Liver (tissue), 9 donors: Measurements from ENCODE around the gene DNAH2. TPM values are rescaled to one million over a fixed set of nuclear protein-coding genes. Genes with fewer than 3 reads are reported as not detected.

ENCODE experiments used
- DNase-seq: peaks from one replicate; pipeline ENCODE4 v3.0.0-alpha.2; 2017; ENCODE audit warnings: low spot score
- H3K27ac ChIP-seq, 2 donors: one replicate each; pipeline ENCODE4 v1.7.0; 2013; ENCODE audit warnings: inconsistent platforms in 2 of 2, low read length in 2 of 2, control low read depth in 1 of 2, low read depth in 1 of 2, mild to moderate bottlenecking in 1 of 2
- H3K27me3 ChIP-seq, 4 donors: one replicate each; pipeline versions ENCODE4 v1.6.1 to v1.7.0; 2013; ENCODE audit warnings: low read length in 3 of 4, inconsistent platforms in 1 of 4, mild to moderate bottlenecking in 1 of 4, moderate library complexity in 1 of 4; ENCODE audit not compliant: control insufficient read depth in 4 of 4, insufficient read depth in 4 of 4
- H3K36me3 ChIP-seq, 4 donors: one replicate each; pipeline versions ENCODE4 v1.6.1 to v1.7.0; 2013; ENCODE audit warnings: low read length in 3 of 4, mild to moderate bottlenecking in 3 of 4, low read depth in 1 of 4, moderate library complexity in 1 of 4; ENCODE audit not compliant: control insufficient read depth in 4 of 4, insufficient read depth in 3 of 4
- H3K4me1 ChIP-seq, 4 donors: one replicate each; pipeline versions ENCODE4 v1.6.1 to v1.7.0; 2013; ENCODE audit warnings: low read length in 3 of 4, mild to moderate bottlenecking in 3 of 4, moderate library complexity in 1 of 4; ENCODE audit not compliant: control insufficient read depth in 4 of 4, insufficient read depth in 4 of 4
- H3K4me3 ChIP-seq, 3 donors: one replicate each; pipeline versions ENCODE4 v1.6.1 to v1.7.0; 2013; ENCODE audit warnings: low read length in 3 of 3, control low read depth in 1 of 3, low read depth in 1 of 3, mild to moderate bottlenecking in 1 of 3
- H3K9ac ChIP-seq, 2 donors: one replicate each; pipeline ENCODE4 v1.7.0; 2013; ENCODE audit warnings: low read length in 2 of 2, mild to moderate bottlenecking in 2 of 2, moderate library complexity in 2 of 2, control low read depth in 1 of 2, low read depth in 1 of 2
- H3K9me3 ChIP-seq, 4 donors: one replicate each; pipeline versions ENCODE4 v1.6.1 to v1.7.0; 2013; ENCODE audit warnings: low read length in 3 of 4; ENCODE audit not compliant: control insufficient read depth in 4 of 4
- ATF3 ChIP-seq: IDR thresholded peaks from 2 replicates; pipeline ENCODE4 v1.6.1; 2016; ENCODE audit warnings: antibody characterized with exemption
- EGR1 ChIP-seq, 2 donors: IDR thresholded peaks; 2 replicates each; pipeline ENCODE4 v1.6.1; 2016 to 2018; ENCODE audit warnings: antibody characterized with exemption in 2 of 2, low read depth in 2 of 2
- FOXA1 ChIP-seq: IDR thresholded peaks from 2 replicates; pipeline ENCODE4 v1.6.1; 2016; ENCODE audit warnings: antibody characterized with exemption
- FOXA2 ChIP-seq: IDR thresholded peaks from 2 replicates; pipeline ENCODE4 v1.6.1; 2016; ENCODE audit warnings: antibody characterized with exemption
- GABPA ChIP-seq, 2 donors: IDR thresholded peaks in 1 of 2; conservative IDR thresholded peaks in 1 of 2; 2 replicates each; pipeline ENCODE4 v1.6.1; 2016; ENCODE audit warnings: antibody characterized with exemption in 2 of 2, mild to moderate bottlenecking in 1 of 2, moderate library complexity in 1 of 2
- HNF4A ChIP-seq, 2 donors: conservative IDR thresholded peaks; 2 replicates each; pipeline ENCODE4 v1.6.1; 2016; ENCODE audit warnings: antibody characterized with exemption in 2 of 2, mild to moderate bottlenecking in 2 of 2
- HNF4G ChIP-seq: IDR thresholded peaks from 2 replicates; pipeline ENCODE4 v1.6.1; 2016; ENCODE audit warnings: antibody characterized with exemption
- JUND ChIP-seq, 2 donors: IDR thresholded peaks; 2 replicates each; pipeline ENCODE4 v1.6.1; 2016; ENCODE audit warnings: antibody characterized with exemption in 2 of 2
- NR2F2 ChIP-seq: IDR thresholded peaks from 2 replicates; pipeline ENCODE4 v1.6.1; 2016; ENCODE audit warnings: antibody characterized with exemption
- RAD21 ChIP-seq, 2 donors: IDR thresholded peaks; 2 replicates each; pipeline ENCODE4 v1.6.1; 2016; ENCODE audit warnings: antibody characterized with exemption in 2 of 2, mild to moderate bottlenecking in 2 of 2
- RXRA ChIP-seq, 2 donors: IDR thresholded peaks; 2 replicates each; pipeline ENCODE4 v1.6.1; 2017 to 2018; ENCODE audit warnings: antibody characterized with exemption in 2 of 2, mild to moderate bottlenecking in 1 of 2
- SP1 ChIP-seq: IDR thresholded peaks from 2 replicates; pipeline ENCODE4 v1.6.1; 2018; ENCODE audit warnings: antibody characterized with exemption, mild to moderate bottlenecking
- TAF1 ChIP-seq: conservative IDR thresholded peaks from 2 replicates; pipeline ENCODE4 v1.6.1; 2016; ENCODE audit warnings: antibody characterized with exemption, mild to moderate bottlenecking
- YY1 ChIP-seq: IDR thresholded peaks from 2 replicates; pipeline ENCODE4 v1.6.1; 2016; ENCODE audit warnings: antibody characterized with exemption, mild to moderate bottlenecking
- ZBTB33 ChIP-seq: IDR thresholded peaks from 2 replicates; pipeline ENCODE4 v1.6.1; 2016; ENCODE audit warnings: antibody characterized with exemption
- WGBS: extraction: QIAGEN DNeasy Blood & Tissue Kit; methylation state at CpG from one replicate; pipeline ENCODE4 v1.1.7; 2013; 5-methylcytosine and 5-hydroxymethylcytosine counted together
- polyA plus RNA-seq, 2 donors: library from polyadenylated mRNA; stranded (reverse) in 1 of 2; unstranded in 1 of 2; fragments of 200-250 nt in 1 of 2; fragments of >200 nt in 1 of 2; fragmentation: Nextera tagmentation in 1 of 2; extraction: Ambion mirVana in 1 of 2; gene quantifications; one replicate each; pipeline versions ENCODE4 v1.2.1 to v1.2.3, GENCODE V29; 2013 to 2015
- total RNA-seq, 2 donors: library from RNA; depleted of rRNA; stranded (reverse); fragments of >200 nt; gene quantifications; one replicate each; pipeline ENCODE4 v1.2.3, GENCODE V29; 2014
- TF ChIP-seq, protein P1 (sequence below): IDR thresholded peaks from 2 replicates; pipeline ENCODE4 v1.6.1; 2016; ENCODE audit warnings: antibody characterized with exemption, mild to moderate bottlenecking
- TF ChIP-seq, protein P2 (sequence below): fragments of 150-350 bp; IDR thresholded peaks from 2 replicates; pipeline ENCODE4 v1.5.1; 2017; ENCODE audit warnings: improper control_type of control experiment, low read depth, low read length; ENCODE audit not compliant: missing input control
- TF ChIP-seq, protein P3 (sequence below): IDR thresholded peaks from 2 replicates; pipeline ENCODE4 v1.6.1; 2016; ENCODE audit warnings: antibody characterized with exemption
- donor health status: healthy.
- donor health status: healthy.
- donor health status: healthy.
- donor health status: healthy.
- donor health status: healthy.

DNAH2 gene
- total and polyA plus RNA-seq, 4 donors, result under 0.01 to 0.25 (median 0.05) TPM

DNA sequence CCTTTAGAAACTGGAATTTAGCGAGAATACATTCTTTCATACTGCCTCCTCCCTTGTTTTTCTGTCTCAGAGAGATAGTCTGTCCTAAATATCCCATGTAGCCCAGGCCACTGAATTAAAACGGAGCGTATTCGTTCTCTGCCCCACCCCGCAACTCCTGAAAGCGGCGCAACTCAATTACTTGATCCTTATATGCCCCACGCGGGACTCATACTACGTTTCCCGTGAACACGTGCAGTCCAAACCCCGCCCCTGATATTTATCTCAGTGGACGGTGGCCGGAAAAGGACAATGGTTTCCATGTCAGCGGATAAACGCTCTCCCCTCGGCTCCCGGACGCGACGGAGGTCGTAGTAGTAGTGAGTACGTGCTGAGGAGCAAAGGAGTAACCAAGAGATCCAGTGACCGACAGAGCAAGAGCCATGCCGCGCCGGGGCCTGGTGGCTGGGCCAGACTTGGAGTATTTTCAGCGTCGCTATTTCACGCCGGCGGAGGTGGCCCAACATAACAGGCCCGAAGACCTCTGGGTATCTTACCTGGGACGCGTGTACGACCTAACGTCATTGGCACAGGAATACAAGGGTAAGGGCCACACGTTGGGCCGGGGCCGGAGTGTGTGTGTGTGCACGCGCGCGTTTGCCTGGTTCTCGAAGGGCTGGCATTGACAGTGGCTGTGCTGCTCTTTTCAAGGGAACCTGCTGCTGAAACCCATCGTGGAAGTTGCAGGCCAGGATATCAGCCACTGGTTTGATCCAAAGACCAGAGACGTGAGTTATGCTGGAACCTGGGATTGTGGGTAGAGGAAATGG lies 140.4 kb downstream of the DNAH2 start, which contains the start of gene CYB5D1:
TSS of gene CYB5D1 (plus strand) at position 291 of the 809 bp plus-strand sequence. CDS start at position 423, 132 bp downstream.
- H3K27ac ChIP-seq, result peak within 1 kb of the TSS; percentile 86 to 97
- peak within 1 kb of the TSS; percentile 66 to 95 (median 93) for H3K4me3 ChIP-seq
- peaks cover 2 to 3% (median 3%) of the 10 kb centered on the region in 4 donors for H3K36me3 ChIP-seq
- WGBS, result 1% methylated on average over 48 of the region's 48 CpGs
- H3K9ac ChIP-seq, result peak within 1 kb of the TSS; percentile 79 to 81
- peaks cover 5 to 45% (median 34%) of the 10 kb centered on the region in 4 donors for H3K4me1 ChIP-seq
- peak; percentile 94 for DNase-seq
- TF ChIP-seq, protein P1, sequence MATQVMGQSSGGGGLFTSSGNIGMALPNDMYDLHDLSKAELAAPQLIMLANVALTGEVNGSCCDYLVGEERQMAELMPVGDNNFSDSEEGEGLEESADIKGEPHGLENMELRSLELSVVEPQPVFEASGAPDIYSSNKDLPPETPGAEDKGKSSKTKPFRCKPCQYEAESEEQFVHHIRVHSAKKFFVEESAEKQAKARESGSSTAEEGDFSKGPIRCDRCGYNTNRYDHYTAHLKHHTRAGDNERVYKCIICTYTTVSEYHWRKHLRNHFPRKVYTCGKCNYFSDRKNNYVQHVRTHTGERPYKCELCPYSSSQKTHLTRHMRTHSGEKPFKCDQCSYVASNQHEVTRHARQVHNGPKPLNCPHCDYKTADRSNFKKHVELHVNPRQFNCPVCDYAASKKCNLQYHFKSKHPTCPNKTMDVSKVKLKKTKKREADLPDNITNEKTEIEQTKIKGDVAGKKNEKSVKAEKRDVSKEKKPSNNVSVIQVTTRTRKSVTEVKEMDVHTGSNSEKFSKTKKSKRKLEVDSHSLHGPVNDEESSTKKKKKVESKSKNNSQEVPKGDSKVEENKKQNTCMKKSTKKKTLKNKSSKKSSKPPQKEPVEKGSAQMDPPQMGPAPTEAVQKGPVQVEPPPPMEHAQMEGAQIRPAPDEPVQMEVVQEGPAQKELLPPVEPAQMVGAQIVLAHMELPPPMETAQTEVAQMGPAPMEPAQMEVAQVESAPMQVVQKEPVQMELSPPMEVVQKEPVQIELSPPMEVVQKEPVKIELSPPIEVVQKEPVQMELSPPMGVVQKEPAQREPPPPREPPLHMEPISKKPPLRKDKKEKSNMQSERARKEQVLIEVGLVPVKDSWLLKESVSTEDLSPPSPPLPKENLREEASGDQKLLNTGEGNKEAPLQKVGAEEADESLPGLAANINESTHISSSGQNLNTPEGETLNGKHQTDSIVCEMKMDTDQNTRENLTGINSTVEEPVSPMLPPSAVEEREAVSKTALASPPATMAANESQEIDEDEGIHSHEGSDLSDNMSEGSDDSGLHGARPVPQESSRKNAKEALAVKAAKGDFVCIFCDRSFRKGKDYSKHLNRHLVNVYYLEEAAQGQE, result peak; percentile 41
- TF ChIP-seq SP1, result peak; percentile 69
- TF ChIP-seq RAD21 (IDR thresholded peaks at IDR 0.05), result peak in 1 of 2 donors; percentile 36
- peak; percentile 28 for TF ChIP-seq YY1
- no peak for TF ChIP-seq HNF4G
- TF ChIP-seq GABPA (IDR thresholded peaks at IDR 0.05 in 1 of 2, conservative IDR thresholded peaks at IDR 0.05 in 1 of 2), result peak in 1 of 2 donors; percentile 62
- no peak for TF ChIP-seq FOXA1
- peak; percentile 14 to 39 for TF ChIP-seq RXRA (IDR thresholded peaks at IDR 0.05)
- no peak for TF ChIP-seq ATF3
- TF ChIP-seq ZBTB33, result peak; percentile 99
- TF ChIP-seq TAF1, result peak; percentile 6
- TF ChIP-seq, protein P2, sequence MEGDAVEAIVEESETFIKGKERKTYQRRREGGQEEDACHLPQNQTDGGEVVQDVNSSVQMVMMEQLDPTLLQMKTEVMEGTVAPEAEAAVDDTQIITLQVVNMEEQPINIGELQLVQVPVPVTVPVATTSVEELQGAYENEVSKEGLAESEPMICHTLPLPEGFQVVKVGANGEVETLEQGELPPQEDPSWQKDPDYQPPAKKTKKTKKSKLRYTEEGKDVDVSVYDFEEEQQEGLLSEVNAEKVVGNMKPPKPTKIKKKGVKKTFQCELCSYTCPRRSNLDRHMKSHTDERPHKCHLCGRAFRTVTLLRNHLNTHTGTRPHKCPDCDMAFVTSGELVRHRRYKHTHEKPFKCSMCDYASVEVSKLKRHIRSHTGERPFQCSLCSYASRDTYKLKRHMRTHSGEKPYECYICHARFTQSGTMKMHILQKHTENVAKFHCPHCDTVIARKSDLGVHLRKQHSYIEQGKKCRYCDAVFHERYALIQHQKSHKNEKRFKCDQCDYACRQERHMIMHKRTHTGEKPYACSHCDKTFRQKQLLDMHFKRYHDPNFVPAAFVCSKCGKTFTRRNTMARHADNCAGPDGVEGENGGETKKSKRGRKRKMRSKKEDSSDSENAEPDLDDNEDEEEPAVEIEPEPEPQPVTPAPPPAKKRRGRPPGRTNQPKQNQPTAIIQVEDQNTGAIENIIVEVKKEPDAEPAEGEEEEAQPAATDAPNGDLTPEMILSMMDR, result no peak
- TF ChIP-seq, protein P3, sequence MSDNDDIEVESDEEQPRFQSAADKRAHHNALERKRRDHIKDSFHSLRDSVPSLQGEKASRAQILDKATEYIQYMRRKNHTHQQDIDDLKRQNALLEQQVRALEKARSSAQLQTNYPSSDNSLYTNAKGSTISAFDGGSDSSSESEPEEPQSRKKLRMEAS, result peak; percentile 96
- peak in 1 of 2 donors; percentile 12 for TF ChIP-seq EGR1 (IDR thresholded peaks at IDR 0.05; ENCODE audit: low read depth in 2 of 2)
- peak; percentile 10 for TF ChIP-seq FOXA2
- peak; percentile 33 to 47 for TF ChIP-seq JUND (IDR thresholded peaks at IDR 0.05)
- peak in 1 of 2 donors; percentile 10 for TF ChIP-seq HNF4A (conservative IDR thresholded peaks at IDR 0.05)
- peak; percentile 38 for TF ChIP-seq NR2F2
- no peaks in the 10 kb centered on the region for H3K27me3 ChIP-seq
- no peaks in the 10 kb centered on the region for H3K9me3 ChIP-seq
